Colonic mucosa (tissue), 4 donors: Measurements from ENCODE around the gene ZNF560. TPM values are rescaled to one million over a fixed set of nuclear protein-coding genes. Genes with fewer than 3 reads are reported as not detected.

ENCODE experiments used
- DNase-seq: peaks from one replicate; pipeline ENCODE4 v3.0.0-alpha.2; 2020
- H3K27ac ChIP-seq: fragments of 200-600 bp; one replicate; pipeline ENCODE4 v1.8.0; 2021
- H3K27me3 ChIP-seq: fragments of 200-600 bp; one replicate; pipeline ENCODE4 v1.8.0; 2021
- H3K36me3 ChIP-seq: fragments of 200-600 bp; one replicate; pipeline ENCODE4 v1.8.0; 2021
- H3K4me1 ChIP-seq: fragments of 200-600 bp; one replicate; pipeline ENCODE4 v1.8.0; 2021; ENCODE audit warnings: mild to moderate bottlenecking
- H3K4me3 ChIP-seq: fragments of 200-600 bp; one replicate; pipeline ENCODE4 v1.8.0; 2021
- H3K9ac ChIP-seq, 2 donors: one replicate each; pipeline ENCODE4 v1.7.0; 2013; ENCODE audit warnings: control low read depth in 2 of 2, low read depth in 2 of 2, low read length in 2 of 2
- H3K9me3 ChIP-seq: fragments of 200-600 bp; one replicate; pipeline ENCODE4 v1.8.0; 2021
- intact Hi-C: fragments of 100-400 bp; cut with DNase I; formaldehyde crosslinking; loops from one replicate; pipeline ENCODE4 v1.14.1; 2022
- total RNA-seq, 2 donors: library from RNA; stranded (reverse); fragmentation: NEBNext Ultra II Directional in 1 of 2; extraction: Animal tissue kit (Norgen Biotek cat#: 25700) in 1 of 2; gene quantifications; one replicate each; pipeline ENCODE4 v1.2.1, GENCODE V29; 2021
- TF ChIP-seq, protein P1 (sequence below): fragments of 200-600 bp; IDR thresholded peaks from one replicate; pipeline ENCODE4 v1.8.0; 2022; ENCODE audit warnings: antibody characterized with exemption, mild to moderate bottlenecking
- donor health status: healthy.
- donor health status: DM: no; HTN: no; CAD: no.
- donor health status: DM: no; HTN: no; CAD: no.

The ZNF560 gene
- total RNA-seq, 2 donors from 2014 or later, result not detected

DNA sequence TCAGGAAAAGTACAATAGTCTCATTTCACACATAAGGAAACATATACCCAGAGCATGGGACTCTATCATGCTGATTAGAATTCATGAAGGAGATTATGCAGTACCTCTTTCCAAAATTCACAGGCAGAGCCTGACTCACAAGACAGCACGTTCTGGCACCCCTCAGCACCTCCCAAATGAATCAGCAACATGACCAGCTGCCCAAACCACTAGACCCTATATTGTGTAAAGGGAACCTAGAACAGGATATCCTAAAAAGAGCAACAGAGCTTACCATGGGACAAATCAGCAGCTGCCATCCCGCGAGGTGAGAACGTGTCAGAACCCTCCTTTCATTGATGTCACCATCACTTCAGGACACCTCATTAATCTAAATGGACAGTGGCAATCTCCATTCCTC lies 37.5 kb upstream of the ZNF560 start:
- no peaks in the 10 kb centered on the region for H3K9me3 ChIP-seq
- TF ChIP-seq, protein P1, sequence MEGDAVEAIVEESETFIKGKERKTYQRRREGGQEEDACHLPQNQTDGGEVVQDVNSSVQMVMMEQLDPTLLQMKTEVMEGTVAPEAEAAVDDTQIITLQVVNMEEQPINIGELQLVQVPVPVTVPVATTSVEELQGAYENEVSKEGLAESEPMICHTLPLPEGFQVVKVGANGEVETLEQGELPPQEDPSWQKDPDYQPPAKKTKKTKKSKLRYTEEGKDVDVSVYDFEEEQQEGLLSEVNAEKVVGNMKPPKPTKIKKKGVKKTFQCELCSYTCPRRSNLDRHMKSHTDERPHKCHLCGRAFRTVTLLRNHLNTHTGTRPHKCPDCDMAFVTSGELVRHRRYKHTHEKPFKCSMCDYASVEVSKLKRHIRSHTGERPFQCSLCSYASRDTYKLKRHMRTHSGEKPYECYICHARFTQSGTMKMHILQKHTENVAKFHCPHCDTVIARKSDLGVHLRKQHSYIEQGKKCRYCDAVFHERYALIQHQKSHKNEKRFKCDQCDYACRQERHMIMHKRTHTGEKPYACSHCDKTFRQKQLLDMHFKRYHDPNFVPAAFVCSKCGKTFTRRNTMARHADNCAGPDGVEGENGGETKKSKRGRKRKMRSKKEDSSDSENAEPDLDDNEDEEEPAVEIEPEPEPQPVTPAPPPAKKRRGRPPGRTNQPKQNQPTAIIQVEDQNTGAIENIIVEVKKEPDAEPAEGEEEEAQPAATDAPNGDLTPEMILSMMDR, result no peak
- H3K9ac ChIP-seq, result no peak overlapping the region
- no peaks in the 10 kb centered on the region for H3K27me3 ChIP-seq
- intact Hi-C loops, result no loop called here
- DNase-seq, result no peak
- peaks cover 38% of the 10 kb centered on the region for H3K36me3 ChIP-seq
- H3K4me1 ChIP-seq, result no peaks in the 10 kb centered on the region
- no peak overlapping the region for H3K4me3 ChIP-seq
- no peak overlapping the region for H3K27ac ChIP-seq

DNA sequence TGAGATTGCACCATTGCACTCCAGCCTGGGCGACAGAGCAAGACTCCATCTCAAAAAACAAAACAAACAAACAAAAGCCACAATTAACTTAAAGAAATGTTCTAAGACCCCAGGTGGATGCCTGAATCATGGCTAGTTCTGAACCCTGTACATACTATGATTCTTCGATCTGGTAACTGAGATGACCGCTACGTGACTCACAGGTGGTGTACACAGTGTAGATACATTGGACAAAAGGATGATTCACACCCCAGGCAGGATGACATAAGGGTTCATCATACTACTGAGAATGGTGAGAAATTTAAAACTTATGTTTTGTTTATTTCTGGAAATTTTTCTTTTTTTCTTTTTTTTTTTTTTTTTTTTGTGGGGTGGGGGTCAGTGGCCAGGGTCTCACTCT lies 33.5 kb upstream of the ZNF560 start:
- Histone ChIP-seq H3K36me3 (peaks cover 64% of the 10 kb centered on the region), H3K9ac (no peak overlapping the region), H3K27me3 (no peaks in the 10 kb centered on the region), H3K9me3 (peaks cover 19% of the 10 kb centered on the region), H3K4me1 (no peaks in the 10 kb centered on the region), H3K27ac (no peak overlapping the region), H3K4me3 (no peak overlapping the region)
- intact Hi-C loops, result no loop called here
- no peak for DNase-seq
- TF ChIP-seq, protein P1, result no peak

DNA sequence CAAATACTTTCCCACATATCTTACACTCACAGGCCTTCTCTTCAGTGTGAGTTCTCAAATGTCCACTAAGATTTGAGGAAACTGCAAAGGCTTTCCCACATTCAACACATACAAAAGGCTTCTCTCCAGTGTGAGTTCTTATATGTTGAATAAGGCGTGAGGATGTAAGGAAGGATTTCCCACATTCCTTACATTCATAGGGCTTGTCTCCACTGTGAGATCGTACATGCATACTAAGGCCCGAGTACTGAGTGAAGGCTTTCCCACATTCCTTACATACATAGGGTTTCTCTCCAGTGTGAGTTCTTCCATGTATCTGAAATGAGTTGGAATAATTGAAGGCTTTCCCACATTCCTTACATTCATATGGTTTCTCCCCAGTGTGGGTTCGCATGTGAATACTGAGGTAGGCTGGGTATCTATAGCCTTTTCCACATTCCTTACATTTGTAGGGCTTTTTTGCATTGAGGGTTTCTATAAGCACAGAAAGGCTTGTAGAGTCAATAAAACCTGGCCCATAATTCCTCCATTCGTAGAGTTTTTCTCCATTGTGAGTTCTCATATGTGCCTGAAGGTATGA lies 30.4 kb upstream of the ZNF560 start:
- no peak overlapping the region for H3K27ac ChIP-seq
- H3K27me3 ChIP-seq, result no peaks in the 10 kb centered on the region
- TF ChIP-seq, protein P1, result no peak
- H3K9me3 ChIP-seq, result peaks cover 24% of the 10 kb centered on the region
- DNase-seq, result no peak
- H3K4me1 ChIP-seq, result no peaks in the 10 kb centered on the region
- no peak overlapping the region for H3K9ac ChIP-seq
- H3K36me3 ChIP-seq, result peaks cover 50% of the 10 kb centered on the region
- intact Hi-C loops, result no loop called here
- H3K4me3 ChIP-seq, result no peak overlapping the region

DNA sequence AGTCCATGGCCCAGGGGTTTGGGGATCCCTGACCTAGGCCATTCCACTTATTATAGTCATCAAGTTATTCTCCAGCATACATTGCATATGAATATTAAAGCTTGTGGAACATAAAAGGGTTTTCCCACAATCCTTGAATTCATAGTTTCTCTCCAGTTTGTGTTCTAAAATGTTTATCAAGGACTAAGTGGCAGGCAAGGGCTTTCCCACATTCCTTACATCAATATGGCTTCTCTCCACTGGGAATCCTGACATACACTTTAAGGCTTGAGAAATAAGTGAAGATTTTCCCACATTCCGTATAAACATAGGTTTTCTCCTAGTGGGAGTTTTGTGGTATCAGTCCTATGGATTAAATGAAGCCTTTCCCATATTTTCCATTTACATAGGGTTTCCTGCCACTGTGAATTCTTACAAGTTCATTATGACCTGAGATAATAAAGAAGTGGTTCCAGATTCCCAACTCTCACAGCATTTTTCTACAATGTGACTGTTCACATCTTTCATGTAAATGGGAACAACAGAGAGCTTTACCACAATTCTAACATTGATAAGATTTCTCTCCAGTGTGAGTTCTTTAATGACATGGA lies 25.6 kb upstream of the ZNF560 start:
- TF ChIP-seq, protein P1, result no peak
- Histone ChIP-seq H3K4me1 (no peaks in the 10 kb centered on the region), H3K9ac (no peak overlapping the region), H3K27ac (no peak overlapping the region), H3K36me3 (peaks cover 9% of the 10 kb centered on the region), H3K9me3 (peaks cover 20% of the 10 kb centered on the region), H3K27me3 (no peaks in the 10 kb centered on the region), H3K4me3 (no peak overlapping the region)
- no peak for DNase-seq
- intact Hi-C loops, result no loop called here

DNA sequence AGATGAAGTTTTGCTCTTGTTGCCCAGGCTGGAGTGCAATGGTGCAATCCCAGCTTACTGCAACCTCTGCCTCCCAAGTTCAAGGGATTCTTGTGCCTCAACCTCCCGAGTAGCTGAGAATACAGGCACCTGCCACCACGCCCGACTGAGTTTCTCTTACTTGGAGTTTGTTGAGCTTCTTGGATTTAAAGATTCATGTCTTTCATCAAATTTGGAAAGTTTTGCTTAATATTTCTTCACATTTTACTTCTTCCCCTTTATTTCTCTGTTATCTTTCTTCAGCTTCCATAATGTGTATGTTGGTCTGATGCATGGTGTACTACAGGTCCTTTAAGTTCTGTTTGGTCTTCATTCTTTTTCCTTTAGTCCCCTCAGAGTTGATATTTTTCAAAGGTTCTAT lies 8.9 kb upstream of the ZNF560 start:
- no peak overlapping the region for H3K27ac ChIP-seq
- no peaks in the 10 kb centered on the region for H3K36me3 ChIP-seq
- H3K4me1 ChIP-seq, result no peaks in the 10 kb centered on the region
- DNase-seq, result no peak
- H3K4me3 ChIP-seq, result no peak overlapping the region
- H3K27me3 ChIP-seq, result no peaks in the 10 kb centered on the region
- TF ChIP-seq, protein P1, result no peak
- H3K9me3 ChIP-seq, result no peaks in the 10 kb centered on the region
- intact Hi-C loops, result no loop called here
- H3K9ac ChIP-seq, result no peak overlapping the region
